ENCODE results near the gene RAP1A. TPM values are rescaled to one million over a fixed set of nuclear protein-coding genes. Genes with fewer than 3 reads are reported as not detected.

RAP1A gene
- total RNA-seq, result 80.3 TPM

DNA sequence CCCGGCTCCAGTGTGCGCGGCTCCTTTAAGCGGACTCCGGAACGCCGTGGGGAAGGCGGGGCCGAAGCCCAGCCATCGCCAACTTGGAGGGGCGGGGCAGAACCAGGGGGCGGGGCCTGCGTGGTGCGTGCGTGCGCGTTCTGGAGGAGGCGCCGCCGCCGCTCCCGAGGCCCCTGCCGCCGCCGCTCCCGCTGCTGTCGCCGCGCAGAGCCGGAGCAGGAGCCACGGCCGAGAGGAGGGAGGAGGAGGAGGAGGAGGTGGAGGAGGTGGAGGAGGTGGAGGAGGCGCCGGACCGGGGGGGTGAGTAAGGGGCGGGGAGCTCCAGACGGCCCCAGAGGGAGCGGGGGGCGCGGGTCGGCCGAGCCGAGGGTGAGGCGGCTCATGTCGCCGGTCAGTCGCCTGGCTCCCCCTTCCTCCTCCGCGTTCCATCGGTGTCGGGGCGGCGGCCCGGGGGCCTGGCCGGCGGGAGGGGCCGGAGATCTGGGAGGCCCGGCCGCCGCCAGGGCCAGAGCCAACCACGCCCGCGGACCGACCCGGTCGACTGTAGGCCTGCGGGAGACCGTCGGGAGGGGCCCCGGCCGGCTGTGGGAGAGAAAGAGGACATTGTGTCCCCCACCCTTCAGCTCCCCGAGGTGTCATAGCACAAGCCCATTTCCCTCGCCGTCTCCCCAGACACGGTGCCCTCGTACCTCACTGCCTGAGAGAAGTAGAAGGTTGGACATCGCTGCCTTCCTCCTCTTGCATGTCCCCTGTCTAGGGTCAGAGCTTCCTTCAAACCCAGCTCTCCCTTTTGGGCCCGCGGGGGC, at the start of gene RAP1A:
Gene RAP1A (plus strand): TSS at position 155 of the 806 bp plus-strand sequence. CDS start 71,572 bp downstream, outside the sequence.
- DNase-seq (ENCODE audit: low spot score), result peak; percentile 97

DNA sequence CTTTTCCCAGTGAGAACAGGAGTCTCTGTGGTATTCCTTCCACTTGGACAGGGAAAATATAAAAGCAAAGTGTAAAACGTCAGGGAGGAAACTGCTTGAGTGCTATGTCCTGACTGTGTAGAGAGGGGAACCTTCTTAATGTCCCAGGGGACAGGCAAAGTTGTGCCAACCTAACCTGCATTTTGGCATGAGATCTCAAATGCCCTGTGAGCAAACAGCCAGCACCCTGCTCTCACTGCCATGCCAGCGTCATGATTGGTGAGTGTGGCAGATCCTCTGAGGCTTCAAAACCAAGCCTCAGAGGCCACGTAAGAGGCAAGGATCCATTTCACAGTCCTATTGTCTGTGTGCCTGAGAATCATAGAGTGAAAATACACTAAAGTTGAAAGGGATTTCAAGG, 49.7 kb upstream of the RAP1A start:
- DNase-seq (ENCODE audit: low spot score), result no peak

DNA sequence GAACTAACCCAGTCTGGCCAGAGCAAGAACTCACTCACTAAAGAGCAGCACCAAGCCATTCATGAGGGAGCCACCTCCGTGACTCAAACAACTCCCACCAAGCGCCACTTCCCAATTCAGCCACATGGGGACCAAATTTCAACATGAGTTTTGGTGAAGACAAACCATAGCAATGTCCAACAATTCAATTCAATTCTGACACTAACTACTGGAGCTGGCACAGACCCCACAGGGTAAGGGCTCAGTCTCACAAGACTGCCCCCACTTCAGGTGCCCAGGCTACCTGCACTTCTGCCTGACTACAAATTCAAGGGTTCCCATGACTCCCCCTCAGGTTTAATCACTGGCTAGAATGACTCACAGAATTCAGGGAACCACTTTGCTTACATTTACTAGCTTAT, 48.8 kb upstream of the RAP1A start:
- DNase-seq (ENCODE audit: low spot score), result no peak

DNA sequence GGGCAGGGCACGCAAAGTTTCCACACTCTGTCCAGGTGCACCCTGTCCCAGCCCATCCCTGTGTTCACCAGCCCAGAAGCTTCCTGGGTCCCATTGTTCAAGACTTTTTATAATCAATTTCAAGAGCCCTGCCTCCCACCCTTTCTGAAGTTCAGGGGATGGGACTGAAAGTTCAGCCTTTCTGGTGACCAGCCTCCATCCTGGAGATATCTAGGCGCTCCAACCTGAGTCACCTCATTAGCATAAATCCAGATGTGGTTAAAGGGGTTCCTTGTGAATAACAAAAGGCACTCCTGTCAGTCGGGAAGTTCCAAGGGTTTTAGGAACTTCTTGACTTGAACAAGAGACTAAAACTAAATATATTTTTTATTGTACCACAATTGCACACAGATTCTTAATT, 48.4 kb upstream of the RAP1A start:
- no peak for DNase-seq (ENCODE audit: low spot score)

DNA sequence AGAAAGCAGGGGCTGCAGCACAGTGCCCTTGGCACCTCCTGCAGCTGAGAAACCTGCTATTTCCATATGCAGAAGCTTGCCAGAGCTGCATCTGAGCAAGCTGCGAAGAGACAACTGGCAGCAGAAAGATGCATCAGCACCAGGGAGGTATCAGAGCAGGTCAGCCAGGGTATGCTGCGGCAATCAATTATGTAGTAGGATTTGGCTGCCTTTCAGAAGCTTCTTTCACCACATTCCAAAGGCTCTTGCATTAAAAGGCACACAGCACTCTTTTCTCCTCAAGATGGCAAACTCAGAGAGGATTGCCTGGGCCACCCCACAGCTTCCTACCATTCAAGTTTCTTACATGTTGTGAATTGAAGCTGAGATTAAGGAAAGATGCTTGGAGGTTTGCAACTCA, 47.6 kb upstream of the RAP1A start:
- DNase-seq (ENCODE audit: low spot score), result no peak

DNA sequence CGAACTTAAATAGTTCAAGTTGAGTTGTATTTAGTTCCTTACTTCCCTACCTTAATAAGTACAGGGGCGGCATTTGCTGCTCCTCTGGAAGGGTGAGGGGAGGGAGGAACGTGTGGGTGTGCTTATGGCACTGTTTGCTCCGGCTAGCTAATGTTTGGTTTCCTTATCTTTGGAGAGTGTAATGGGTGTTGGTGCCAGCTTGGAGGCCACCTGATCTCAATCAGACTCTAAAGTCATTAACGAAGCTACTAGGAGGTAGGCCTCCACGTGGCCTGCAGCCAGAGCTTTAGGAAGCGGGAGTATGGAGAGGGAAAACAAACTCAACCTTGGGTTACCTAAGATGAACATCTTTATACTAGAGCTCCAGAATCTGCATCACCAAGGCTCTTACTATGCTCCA, 43.0 kb upstream of the RAP1A start:
- DNase-seq (ENCODE audit: low spot score), result no peak

DNA sequence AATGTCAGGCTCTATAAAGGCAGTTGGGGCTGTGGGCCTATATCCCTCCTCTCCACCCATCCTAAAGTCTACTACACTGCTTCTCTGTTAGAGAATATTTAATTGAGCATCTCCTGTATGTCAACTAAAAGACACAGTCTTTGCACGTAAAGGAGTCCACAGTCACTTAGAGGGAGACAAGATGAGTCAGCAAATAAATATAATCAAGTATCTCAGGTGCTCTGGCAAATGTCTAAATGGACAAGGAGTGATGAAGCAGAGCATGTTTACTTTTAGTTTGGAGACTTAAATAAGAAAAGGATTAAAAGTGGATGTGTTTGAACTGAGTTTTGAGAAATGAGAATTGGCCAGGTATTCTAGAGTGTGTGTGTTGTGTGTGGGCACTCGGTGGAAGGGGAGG, 41.8 kb upstream of the RAP1A start:
- no peak for DNase-seq (ENCODE audit: low spot score)

DNA sequence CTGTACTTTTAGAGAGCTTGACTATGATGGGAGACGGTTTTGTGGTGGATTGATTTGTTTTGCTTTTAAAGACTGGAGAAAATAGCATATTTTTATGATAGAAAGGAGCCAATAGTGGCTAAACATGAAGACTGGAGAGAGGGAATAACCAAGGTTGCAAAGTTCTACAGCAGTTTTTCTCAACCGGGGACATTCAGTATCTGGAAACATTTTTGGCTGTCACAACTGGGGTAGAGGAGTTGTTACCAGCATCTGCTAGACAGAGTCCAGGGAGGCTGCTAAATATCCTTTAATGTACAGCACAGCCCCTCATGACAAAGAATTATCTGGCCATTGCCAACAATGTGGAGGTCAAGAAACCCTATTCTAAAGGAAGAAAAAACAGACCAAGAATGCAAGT, 38.4 kb upstream of the RAP1A start:
- DNase-seq (ENCODE audit: low spot score), result no peak

DNA sequence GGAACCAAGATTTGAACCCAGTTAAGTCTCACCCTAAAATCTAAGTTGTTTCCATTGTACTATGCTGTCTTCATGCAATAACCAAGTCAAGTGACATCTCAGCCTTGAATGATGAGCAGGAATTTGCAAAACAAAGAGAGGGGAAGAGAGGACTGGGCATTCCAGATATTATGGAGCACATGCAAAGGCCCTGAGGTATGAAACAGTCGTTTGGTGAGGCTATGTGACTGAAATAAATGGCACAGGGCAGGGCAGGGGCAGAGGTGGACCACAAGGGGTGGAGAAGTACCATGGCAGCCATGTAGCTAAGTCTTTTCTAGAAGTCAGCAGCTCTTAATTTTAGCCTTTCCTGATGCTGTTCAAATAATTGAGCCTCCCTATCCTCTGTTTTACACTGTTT, 37.6 kb upstream of the RAP1A start:
- no peak for DNase-seq (ENCODE audit: low spot score)

DNA sequence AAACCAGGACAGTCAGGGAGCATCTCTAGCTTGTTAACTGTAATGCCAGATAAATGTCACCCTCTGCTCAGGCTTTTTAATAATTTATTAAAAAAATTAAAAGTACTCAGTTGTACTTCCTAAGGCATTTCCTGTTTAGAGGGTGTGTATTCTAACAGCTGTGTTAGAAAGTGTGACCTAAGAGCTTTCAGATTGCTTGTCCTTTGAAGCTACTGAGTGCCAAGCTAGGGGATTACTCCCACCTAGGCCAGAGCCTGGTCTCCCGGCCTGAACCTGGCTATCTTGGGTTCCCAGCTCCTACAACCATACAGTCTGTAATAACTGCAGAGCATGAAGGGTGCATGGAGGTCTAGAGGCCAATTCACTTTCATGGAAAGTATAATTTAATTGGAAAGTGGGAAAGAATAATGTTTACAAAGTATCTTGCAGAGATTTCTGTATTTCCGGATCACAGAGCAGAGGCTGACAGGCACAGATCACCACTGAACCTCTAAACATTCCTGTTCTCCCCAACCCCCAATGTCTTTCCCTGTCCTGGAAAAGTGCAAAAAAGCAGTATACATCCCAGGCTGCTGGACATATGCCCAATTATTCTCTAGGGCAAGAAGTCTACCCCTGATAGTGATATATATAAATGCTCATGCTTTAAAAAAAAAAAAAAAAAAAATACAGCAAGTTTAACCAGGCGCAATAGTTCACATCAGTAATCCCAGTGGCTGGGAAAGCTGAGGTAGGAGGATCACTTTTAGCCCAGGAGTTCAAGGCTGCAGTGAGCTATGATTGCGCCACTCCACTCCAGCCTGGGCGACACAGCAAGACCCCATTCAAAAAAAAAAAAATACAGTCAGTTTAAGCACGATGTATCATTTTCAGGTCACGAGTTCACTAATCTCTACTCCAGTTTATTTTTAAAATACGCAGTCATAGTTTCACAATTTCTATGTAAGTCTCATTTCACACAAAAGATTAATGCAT, 36.7 kb upstream of the RAP1A start:
- no peak for DNase-seq (ENCODE audit: low spot score)

DNA sequence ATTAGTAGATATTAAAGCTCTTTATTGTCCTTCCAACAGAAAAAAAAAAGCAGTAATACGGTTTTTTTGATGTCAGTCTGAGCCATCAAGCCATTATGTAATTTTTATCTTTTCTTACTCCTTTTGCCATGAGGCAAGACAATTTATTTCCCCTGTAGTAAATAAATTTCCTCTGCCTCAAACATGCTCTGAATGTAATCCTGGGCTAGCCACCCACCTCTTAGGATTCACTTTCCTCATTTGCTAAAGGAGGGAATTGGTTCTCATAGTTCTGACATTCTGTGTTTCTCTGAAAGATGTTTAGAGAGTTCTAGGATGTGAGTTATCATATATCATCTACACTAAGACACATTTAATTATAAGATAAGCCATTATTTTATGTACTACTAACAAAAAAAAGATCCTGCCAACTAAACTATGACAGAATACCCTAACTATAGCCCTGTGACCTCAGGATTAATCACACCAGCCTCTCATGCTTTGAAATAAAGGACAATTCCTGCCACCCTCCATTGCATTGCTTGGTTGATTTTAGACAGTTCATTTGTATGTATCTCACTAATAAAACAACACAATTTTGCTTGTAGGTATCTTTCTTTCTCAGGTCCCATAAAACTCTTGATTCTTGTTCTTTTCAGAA, 34.0 kb upstream of the RAP1A start:
- DNase-seq (ENCODE audit: low spot score), result no peak

DNA sequence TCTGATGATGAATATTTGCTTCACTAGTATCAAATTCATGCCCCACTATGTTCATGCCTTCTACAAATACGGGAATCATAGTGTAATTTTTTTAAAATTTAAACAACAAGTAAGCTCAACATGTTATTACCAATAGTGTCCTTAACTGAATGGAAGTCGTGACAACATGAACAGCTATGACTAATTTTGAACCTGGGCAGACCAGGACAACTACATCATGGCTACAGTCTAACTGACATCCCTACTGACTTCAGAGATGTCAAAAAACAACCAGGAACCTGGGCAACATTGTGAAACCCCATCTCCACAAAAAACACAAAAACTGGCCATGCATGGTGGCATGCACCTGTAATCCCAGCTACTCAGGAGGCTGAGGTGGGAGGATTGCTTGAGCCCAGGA, 33.5 kb upstream of the RAP1A start:
- DNase-seq (ENCODE audit: low spot score), result no peak

DNA sequence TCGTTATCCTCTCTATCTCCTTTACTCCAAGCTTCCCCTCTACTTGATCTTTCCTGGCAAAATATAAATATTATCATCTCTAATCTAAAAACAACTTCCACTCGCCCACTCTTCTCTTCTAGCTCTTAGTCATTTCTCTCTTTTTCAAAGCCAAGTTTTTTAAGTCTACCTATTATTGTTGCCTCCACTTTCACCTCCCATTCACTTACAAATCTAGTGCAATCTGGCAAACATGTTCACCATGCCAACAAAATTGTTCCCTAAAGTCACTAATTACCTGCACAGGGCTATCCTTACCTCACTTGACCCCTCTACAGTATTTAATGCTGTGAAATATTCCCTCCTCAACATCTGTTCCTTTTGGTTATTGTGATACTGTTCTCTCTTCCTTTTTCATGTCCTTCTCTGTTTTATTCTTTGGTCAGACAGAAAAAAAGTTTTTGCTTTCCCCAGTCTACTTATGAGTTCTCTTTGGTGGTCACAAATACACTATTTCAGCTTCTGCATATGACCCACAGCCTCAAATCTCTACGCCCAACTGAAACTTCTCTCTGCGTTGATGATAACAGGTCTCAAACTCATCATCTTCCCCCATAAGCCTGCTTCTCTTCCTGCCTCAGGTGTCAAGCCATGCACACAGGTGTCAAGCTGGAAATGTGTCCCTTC, 31.9 kb upstream of the RAP1A start:
- DNase-seq (ENCODE audit: low spot score), result no peak

DNA sequence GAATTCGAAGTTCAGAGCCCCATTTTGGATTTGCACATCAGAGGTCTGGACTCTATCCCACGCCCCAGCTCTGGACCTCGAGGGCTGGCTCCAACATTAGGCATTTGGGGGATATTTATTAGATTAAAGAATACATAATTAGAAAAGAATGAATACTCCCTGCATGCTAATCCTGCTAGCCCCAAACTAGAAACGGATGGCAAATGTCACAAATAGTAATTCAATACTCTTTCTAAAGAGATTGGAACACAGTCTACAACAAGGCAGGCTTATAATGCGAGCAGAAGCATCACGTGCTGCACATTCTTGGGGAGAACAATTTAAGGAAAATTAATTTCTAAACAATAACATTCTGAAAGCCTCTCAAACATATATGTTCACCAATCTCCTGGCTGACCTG, 27.7 kb upstream of the RAP1A start:
- DNase-seq (ENCODE audit: low spot score), result no peak

DNA sequence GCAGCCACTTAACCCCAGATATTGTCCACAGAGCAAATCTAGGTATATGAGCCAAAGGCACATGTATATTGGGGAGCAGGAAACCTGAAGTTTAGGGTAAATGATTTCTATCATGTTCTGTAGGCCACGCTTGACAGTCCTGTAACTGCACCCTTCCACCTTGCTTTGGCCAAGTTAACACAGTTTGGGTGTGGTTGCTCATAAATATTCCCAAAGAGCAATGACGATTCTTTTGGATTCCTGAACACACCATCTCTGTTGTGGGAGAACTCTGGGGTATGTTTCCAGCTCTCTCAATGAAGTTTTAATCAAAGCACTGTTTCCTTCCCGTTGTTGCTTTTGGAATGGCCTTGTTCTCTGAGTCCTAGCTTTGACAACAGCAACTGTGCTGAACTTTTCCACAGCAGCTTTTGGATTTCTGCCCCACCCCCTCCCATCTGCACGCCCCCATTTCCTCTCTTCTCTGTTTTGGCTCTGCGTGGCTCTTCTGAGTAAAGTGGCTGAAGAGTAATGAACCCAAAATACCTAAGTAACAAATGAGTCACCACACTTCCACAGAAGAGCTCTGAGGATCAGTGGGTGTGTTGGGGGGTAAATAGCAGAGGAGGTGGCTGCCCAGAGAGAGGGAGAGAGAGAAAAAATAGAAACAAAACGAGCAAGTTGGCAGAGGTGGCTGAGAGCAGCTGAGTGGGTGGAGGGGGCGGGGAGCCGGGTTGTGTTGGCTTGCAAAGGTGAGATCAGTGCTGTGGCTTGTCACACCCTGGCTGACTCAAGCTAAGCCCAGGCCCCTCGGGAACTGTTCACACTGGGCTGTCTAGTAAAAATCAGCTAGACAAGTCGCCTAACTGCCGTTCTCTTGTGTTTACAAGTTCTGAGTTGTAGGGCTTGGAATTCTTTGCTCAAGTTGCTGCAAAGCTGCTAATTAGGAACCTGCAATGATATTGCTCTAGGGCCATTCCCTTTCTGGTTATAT, 26.9 kb upstream of the RAP1A start:
- peak; percentile 91 for DNase-seq (ENCODE audit: low spot score)

DNA sequence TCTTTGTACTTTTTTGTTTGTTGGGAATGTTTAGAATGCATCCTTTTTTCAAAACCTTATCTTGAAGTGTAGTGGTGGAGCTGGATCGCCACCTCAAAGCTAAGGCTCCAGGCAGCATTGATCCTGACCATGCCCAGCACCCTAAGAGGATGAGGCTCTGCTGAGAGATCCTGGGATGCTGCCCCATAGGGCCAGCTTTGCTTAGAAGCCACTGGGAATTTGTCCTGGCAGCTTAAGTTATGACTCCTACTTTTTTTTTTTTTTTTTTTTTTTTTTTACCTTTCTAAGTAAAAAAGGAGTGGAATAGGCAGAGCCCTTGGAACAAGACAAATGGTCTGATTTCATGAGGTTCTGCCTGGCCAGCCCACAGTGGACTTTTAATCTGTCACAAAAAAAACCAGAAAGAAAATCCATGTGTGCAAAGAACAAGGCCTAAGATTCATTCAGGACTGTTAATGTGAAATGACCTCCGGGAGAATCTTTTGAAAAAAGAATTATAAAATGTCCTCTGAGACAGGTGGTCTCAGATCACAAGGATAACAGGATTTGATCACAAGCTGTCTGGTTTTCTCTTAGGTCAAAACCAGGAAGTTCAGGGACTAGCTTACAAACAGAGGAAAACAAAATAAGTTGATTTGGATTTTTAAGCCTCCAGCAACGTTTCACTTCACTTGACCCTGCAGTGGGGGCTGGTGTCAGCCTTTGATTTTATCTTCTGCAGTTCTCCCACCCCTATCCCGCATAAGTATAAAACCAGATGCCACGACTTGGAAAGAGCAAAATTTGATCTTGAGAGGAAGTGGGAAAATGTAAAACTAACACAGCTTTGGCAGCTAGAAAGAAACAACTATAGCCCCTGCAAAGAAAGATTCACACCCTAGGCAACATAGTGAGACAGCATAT, 25.9 kb upstream of the RAP1A start:
- no peak for DNase-seq (ENCODE audit: low spot score)

DNA sequence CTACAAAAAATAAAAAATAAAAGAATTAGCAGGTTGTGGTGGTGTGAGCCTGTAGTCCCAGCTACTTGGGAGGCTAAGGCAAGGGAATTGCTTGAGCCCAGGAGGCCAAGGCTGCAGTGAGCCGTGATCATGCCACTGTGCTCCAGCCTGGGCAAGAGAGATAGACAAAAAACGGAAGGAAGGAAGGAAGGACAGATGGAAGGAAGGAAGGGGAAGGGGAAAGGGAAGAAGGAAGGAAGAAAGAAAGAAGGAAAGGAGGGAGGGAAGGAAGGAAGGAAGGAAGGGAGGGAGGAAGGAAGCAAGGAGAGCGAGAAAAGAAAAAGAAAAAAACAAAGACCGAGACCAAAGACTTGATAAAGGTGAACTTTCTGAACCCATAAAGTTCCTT, 25.3 kb upstream of the RAP1A start:
- DNase-seq (ENCODE audit: low spot score), result no peak

DNA sequence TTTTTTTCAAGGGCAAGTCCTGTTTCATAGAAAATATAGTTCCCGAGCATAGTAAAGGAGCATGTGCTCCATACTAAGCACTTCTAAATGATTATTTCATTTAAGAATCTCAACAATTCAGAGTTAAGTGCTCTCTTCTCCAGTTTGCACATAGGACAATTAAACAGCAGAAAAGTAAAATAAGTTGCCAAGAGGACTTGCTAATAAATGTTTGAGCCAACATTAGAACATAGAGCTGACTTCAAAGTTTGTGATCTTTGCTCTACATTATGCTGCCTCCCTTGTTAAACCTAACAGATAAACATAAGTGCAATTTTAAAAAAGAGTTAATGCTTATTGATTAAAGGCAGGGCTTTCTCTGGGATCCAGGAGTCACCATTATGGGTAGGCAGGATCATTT, 23.8 kb upstream of the RAP1A start:
- no peak for DNase-seq (ENCODE audit: low spot score)

DNA sequence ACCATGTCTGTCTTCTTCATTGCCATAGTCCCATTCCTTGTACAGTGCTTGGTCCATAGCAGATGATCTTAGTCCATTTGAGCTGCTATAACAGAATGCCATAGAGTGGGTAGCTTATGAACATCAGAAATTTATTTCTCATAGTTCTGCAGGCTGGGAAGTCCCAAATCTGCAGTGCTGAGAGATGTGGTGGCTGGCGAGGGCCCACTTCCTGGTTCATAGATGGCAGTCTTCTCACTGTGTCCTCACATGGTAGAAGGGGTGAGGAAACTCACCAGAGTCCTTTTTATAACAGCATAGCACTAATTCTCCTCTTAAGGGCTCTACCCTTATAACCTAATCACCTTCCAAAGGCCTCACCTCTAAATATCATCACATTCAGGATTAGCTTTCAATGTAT, 23.1 kb upstream of the RAP1A start:
- DNase-seq (ENCODE audit: low spot score), result no peak

DNA sequence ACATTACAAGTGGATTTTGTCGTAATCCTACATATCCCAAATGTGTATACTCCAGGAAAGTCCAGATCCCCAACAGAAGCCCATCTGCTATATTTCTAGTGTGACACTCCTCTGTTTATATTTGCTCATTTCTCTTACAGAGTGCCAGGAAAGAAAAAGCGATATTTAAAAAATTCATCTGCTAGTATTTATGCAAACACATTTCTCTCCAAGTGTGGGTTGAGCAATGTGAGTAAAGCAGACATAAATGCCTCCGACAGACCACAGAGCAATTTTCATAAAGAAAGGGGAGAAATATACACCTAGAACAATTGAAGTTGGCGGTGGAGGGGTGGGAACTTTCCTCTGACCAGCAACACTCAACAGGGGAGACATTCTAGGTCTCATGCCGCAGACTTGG, 22.2 kb upstream of the RAP1A start:
- DNase-seq (ENCODE audit: low spot score), result no peak
